CD4-positive, alpha-beta memory T cell (primary cell): ENCODE results near the gene AGR2. TPM values are rescaled to one million over a fixed set of nuclear protein-coding genes. Genes with fewer than 3 reads are reported as not detected.

Experiments
- CTCF ChIA-PET: fragments of 350-600 bp; sonication (Branson Sonifier 250); formaldehyde crosslinking; loops from one replicate; lab custom pipeline; 2021; ENCODE audit warnings: inconsistent platforms; ENCODE audit not compliant: partially characterized antibody; lab: Charles Lee
- POLR2A ChIA-PET: fragments of 350-600 bp; sonication (Branson Sonifier 250); formaldehyde crosslinking; loops from one replicate; lab custom pipeline; 2021; ENCODE audit not compliant: partially characterized antibody; lab: Charles Lee
- DNase-seq, 5 donors: peaks; one replicate each; pipeline versions ENCODE4 v3.0.0 to v3.0.0-alpha.2; 2020 to 2022; ENCODE audit warnings: mixed read lengths in 1 of 5
- H3K27ac ChIP-seq: one replicate; pipeline ENCODE4 v1.7.0; 2013; ENCODE audit warnings: low read depth, low read length
- H3K27me3 ChIP-seq: 2 replicates; pipeline ENCODE4 v1.7.0; 2013; ENCODE audit warnings: mild to moderate bottlenecking, low read length, moderate library complexity; ENCODE audit not compliant: insufficient read depth
- H3K36me3 ChIP-seq: 2 replicates; pipeline ENCODE4 v1.7.0; 2013; ENCODE audit warnings: mild to moderate bottlenecking, low read length, moderate library complexity; ENCODE audit not compliant: insufficient read depth
- H3K4me1 ChIP-seq: 2 replicates; pipeline ENCODE4 v1.7.0; 2013; ENCODE audit warnings: mild to moderate bottlenecking, low read length, moderate library complexity; ENCODE audit not compliant: insufficient read depth
- H3K4me3 ChIP-seq, 2 donors: one replicate each; pipeline ENCODE4 v1.7.0; 2013; ENCODE audit warnings: low read length in 2 of 2, mild to moderate bottlenecking in 1 of 2
- H3K9me3 ChIP-seq, 2 donors: one replicate each; pipeline ENCODE4 v1.7.0; 2013; ENCODE audit warnings: low read length in 2 of 2, control low read depth in 1 of 2; ENCODE audit not compliant: control insufficient read depth in 1 of 2
- H3K27ac Mint-ChIP-seq, 7 donors: one replicate each; pipeline ENCODE4 v1.8.0; 2020 to 2021; ENCODE audit warnings: mixed read lengths in 7 of 7, mild to moderate bottlenecking in 6 of 7, inconsistent platforms in 3 of 7, moderate library complexity in 3 of 7
- H3K27me3 Mint-ChIP-seq, 2 donors: one replicate each; pipeline ENCODE4 v1.8.0; 2020 to 2021; ENCODE audit warnings: mixed read lengths in 2 of 2
- H3K36me3 Mint-ChIP-seq, 2 donors: one replicate each; pipeline ENCODE4 v1.8.0; 2020 to 2021; ENCODE audit warnings: mixed read lengths in 2 of 2, inconsistent platforms in 1 of 2, mild to moderate bottlenecking in 1 of 2
- H3K4me1 Mint-ChIP-seq, 4 donors: one replicate each; pipeline ENCODE4 v1.8.0; 2020 to 2021; ENCODE audit warnings: mixed read lengths in 4 of 4, mild to moderate bottlenecking in 1 of 4
- H3K4me3 Mint-ChIP-seq, 8 donors: one replicate each; pipeline ENCODE4 v1.8.0; 2020 to 2021; ENCODE audit warnings: mixed read lengths in 8 of 8, mild to moderate bottlenecking in 7 of 8, moderate library complexity in 6 of 8, inconsistent platforms in 3 of 8
- H3K9me3 Mint-ChIP-seq, 8 donors: one replicate each; pipeline ENCODE4 v1.8.0; 2020 to 2021; ENCODE audit warnings: mixed read lengths in 8 of 8, mild to moderate bottlenecking in 5 of 8, inconsistent platforms in 3 of 8, moderate library complexity in 1 of 8
- intact Hi-C: fragments of 100-400 bp; cut with micrococcal nuclease; formaldehyde crosslinking; loops from one replicate; pipeline ENCODE4 v1.15.1; 2023
- polyA plus RNA-seq, 2 donors: library from polyadenylated mRNA; unstranded; fragments of 300-500 nt; fragmentation: Illumina TruSeq; gene quantifications; one replicate each; pipeline ENCODE4 v1.2.3, GENCODE V29; 2021
- total RNA-seq, 2 experiments: library from RNA; stranded (reverse); gene quantifications; one replicate each; pipeline ENCODE4 v1.2.3, GENCODE V29; 2021

AGR2 gene
- total and polyA plus RNA-seq, 4 experiments from 2014 or later, result not detected

DNA sequence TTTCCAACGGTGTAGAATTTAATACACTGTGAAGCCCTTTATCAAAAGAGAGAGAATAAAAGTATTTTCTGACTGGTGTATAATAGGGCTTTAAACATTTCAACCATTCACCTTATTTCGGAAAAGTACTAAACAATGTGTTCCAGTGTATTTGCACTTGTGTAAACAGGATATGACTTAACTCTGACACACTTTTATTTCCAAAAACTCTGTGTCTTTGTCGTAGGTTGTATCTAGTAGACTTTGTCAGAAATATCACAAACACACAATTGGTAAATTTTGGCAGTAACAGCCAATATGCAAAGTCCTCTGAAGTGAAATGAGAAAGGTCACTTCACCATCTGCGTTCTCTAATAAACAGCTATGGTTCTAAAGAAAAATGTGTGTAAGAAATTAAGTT lies 61.6 kb downstream of the AGR2 start:
- no peaks in the 10 kb centered on the region for H3K9me3 Mint-ChIP-seq
- no peak overlapping the region for H3K4me3 Mint-ChIP-seq
- POLR2A ChIA-PET, result no interaction called here
- H3K27ac ChIP-seq, result no peak overlapping the region
- H3K27ac Mint-ChIP-seq, result no peak overlapping the region
- no peaks in the 10 kb centered on the region for H3K27me3 ChIP-seq
- no peaks in the 10 kb centered on the region for H3K4me1 ChIP-seq
- no peaks in the 10 kb centered on the region for H3K36me3 Mint-ChIP-seq
- H3K4me3 ChIP-seq, result no peak overlapping the region
- intact Hi-C loops, result no loop called here
- no peaks in the 10 kb centered on the region for H3K9me3 ChIP-seq
- H3K27me3 Mint-ChIP-seq, result peaks cover 0 to 2% of the 10 kb centered on the region in 2 donors
- no peak for DNase-seq
- no peaks in the 10 kb centered on the region for H3K36me3 ChIP-seq
- no peaks in the 10 kb centered on the region for H3K4me1 Mint-ChIP-seq
- CTCF ChIA-PET, result interaction anchor here (1.2 kb wide), 1 partner anchor 28 kb away, joined by 3 read pairs; no protein-coding TSS in a partner anchor

DNA sequence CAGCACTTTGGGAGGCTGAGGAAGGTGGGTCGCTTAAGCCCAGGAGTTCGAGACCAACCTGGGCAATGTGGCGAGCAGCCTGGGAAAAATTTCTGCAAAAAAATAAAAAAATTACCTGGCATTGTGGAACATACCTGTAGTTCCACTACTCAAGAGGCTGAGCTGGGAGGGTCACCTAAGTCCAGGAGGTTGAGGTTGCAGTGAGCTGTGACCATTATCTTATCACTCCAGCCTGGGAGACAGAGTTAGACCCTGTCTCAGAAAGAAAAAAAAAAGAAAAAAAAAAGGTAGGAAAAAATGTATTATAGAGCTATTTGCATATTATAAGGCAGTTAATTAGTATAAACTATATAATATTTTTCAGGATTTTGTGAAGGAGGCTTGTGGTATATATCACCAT lies 62.3 kb downstream of the AGR2 start:
- POLR2A ChIA-PET, result no interaction called here
- Histone ChIP-seq H3K4me1 (no peaks in the 10 kb centered on the region), H3K4me3 (no peak overlapping the region), H3K27ac (no peak overlapping the region), H3K9me3 (no peaks in the 10 kb centered on the region), H3K36me3 (no peaks in the 10 kb centered on the region), H3K27me3 (no peaks in the 10 kb centered on the region)
- Mint-ChIP-seq H3K27me3 (peaks cover 0 to 2% of the 10 kb centered on the region in 2 donors), H3K36me3 (no peaks in the 10 kb centered on the region), H3K4me1 (no peaks in the 10 kb centered on the region), H3K9me3 (no peaks in the 10 kb centered on the region), H3K4me3 (no peak overlapping the region), H3K27ac (no peak overlapping the region)
- CTCF ChIA-PET, result no interaction called here
- intact Hi-C loops, result no loop called here
- DNase-seq, result no peak

Other genes with a start within 250 kb of the AGR2 start
- 10 to 100 TPM; 13.6 to 20.3 TPM for gene ANKMY2, start 159.2 kb downstream of the AGR2 start, total RNA-seq
- gene ANKMY2, start 159.2 kb downstream of the AGR2 start, polyA plus RNA-seq, result 10 to 100 TPM; 14.9 to 21.4 TPM
- gene BZW2, start 158.8 kb downstream of the AGR2 start, total RNA-seq, result 10 to 100 TPM; 18.6 to 18.7 TPM
- gene BZW2, start 158.8 kb downstream of the AGR2 start, polyA plus RNA-seq, result 10 to 100 TPM; 48.4 to 58.7 TPM
- not detected for gene TSPAN13, start 51.2 kb downstream of the AGR2 start, total RNA-seq
- gene TSPAN13, start 51.2 kb downstream of the AGR2 start, polyA plus RNA-seq, result under 1 TPM; 0.11 to 0.42 TPM
- not detected for gene AGR3, start 77.0 kb upstream of the AGR2 start, total RNA-seq
- gene AGR3, start 77.0 kb upstream of the AGR2 start, polyA plus RNA-seq, result not detected